Activated T-cell treated with anti-CD3 and anti-CD28 coated beads, Interleukin-2, amount 50 U/mL, for 1 hour (primary cell): Measurements from ENCODE around the gene MYO3A.
"Not testable (repeated sequence)": the region's sequence is repeated elsewhere in the genome, so short reads cannot be mapped to it uniquely, and the experiment has no call there.

Source experiments
- DNase-seq: peaks from one replicate; pipeline ENCODE4 v3.0.0-alpha.2; 2020

The MYO3A gene

GRCh38 chr10:25989951-25990350 lies 55.9 kb downstream of the MYO3A start:
- DNase-seq, result no peak

- DNase-seq, result no peak
Observed at GRCh38 chr10:25999295-25999981, 65.4 kb downstream of the MYO3A start.

GRCh38 chr10:26000971-26001370 lies 66.9 kb downstream of the MYO3A start:
- no peak for DNase-seq

DNA sequence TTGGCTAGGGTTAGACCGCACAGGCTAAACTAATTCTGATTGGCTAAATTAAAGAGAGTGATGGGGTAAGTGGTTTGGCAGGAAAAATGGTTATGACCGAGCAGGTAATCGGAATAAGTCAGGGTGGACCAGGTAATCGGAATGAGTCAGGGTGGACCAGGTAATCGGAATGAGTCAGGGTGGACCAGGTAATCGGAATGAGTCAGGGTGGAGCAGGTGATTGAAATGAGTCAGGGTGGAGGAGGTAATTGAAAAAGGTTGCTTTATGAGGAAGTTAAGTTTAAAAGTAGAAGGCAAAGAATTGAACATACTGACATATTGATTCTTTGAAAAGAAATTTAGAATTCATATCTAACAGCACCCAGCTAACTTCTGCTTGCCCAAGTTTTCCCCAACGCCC lies 68.4 kb downstream of the MYO3A start:
- DNase-seq, result not testable (repeated sequence)

DNA sequence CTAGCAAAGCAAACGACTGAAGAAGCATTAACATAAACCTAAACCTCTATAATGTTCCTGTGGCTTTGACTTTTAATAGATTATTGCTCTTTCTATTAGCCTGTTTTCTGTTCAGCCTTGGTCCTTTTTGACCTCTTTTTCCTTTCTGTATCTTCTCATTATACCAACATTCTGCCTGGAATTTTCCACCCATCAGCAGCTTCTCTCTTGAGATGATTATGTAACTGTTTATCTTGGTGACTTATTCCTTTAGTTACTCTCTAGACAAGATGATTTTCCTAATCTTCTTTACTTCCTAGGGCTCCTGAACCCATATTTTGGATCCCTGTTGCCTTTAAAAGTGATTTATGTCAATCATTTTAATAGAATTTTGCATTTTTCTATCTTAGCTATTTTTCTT lies 81.1 kb downstream of the MYO3A start:
- DNase-seq, result no peak

- no peak for DNase-seq
Observed at GRCh38 chr10:26022831-26023230, 88.8 kb downstream of the MYO3A start.

DNA sequence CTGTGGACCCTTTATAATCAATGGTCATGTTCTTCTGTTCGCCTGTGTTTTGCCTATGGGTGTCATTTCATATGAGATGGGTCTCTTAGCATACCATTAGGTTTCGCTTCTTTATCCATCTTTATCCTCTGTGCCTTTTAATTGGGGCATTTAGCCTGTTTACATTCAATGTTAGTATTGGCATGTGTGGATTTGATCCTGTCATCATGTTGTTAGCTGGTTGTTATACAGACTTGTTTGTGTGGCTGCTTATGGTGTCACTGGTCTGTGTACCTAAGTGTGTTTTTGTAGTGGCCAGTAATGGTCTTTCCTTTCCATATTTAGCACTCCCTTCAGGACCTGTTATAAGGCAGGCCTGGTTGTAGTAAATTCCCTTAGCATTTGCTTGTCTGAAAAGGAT lies 90.3 kb downstream of the MYO3A start:
- DNase-seq, result no peak

DNA sequence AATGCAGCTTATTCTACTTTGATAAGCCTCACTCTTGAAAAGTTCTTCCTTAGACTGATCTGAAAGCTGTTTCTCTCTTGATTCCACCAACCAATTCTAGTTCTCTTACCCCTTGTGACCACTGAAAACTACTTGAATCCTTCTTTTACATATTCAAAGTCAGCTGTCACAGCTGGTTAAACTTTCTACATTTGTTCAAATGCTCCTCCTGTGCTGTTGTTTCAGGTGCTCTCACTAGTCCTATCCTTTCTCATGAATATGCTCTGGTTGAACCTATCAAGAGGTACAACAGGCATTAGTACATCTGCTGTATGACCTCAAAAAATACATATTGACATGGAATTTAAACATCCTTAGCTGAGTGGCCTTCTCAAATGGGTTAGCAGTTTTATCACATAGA lies 91.5 kb downstream of the MYO3A start:
- DNase-seq, result no peak

GRCh38 chr10:26029858-26030257 lies 95.8 kb downstream of the MYO3A start:
- no peak for DNase-seq

DNA sequence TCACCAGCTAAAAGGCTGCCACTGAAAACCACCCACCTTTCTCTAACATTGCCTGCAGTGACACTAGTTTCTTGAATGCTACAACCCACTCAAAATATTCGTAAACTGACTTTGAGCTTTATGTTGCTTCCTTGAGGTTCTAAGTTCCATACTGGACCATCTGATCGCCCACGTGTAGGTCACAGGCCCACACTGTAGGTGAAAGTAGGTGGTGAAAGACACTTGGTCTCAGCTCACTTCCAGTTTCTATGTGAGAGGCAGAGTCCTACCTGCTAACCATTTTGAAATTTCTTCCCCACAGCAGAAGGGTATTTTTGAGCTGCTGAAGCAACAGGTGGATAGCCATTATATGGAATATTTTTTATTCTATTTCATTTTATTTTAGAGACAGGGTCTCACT lies 97.3 kb downstream of the MYO3A start:
- no peak for DNase-seq

DNA sequence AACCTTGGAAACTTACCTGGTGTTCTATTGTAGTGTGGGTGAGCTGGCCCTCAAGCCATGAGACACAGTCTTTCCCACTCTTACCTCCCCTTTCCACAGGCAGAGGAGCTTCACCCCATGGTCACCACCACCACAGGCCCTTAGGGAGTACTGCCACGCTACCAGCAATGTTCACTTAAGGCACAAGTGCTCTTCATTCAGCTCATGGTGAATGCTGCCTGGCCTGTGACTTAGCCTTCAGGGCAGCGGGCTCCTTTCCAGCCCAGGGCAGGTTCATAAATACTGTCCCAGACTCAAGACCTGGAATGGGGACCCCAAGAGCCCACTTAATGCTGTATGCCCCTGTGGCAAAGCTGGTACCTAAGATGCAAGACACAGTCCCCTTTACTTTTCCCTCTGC lies 109.4 kb downstream of the MYO3A start:
- no peak for DNase-seq

GRCh38 chr10:26044141-26044749 lies 110.2 kb downstream of the MYO3A start:
- DNase-seq, result no peak

DNA sequence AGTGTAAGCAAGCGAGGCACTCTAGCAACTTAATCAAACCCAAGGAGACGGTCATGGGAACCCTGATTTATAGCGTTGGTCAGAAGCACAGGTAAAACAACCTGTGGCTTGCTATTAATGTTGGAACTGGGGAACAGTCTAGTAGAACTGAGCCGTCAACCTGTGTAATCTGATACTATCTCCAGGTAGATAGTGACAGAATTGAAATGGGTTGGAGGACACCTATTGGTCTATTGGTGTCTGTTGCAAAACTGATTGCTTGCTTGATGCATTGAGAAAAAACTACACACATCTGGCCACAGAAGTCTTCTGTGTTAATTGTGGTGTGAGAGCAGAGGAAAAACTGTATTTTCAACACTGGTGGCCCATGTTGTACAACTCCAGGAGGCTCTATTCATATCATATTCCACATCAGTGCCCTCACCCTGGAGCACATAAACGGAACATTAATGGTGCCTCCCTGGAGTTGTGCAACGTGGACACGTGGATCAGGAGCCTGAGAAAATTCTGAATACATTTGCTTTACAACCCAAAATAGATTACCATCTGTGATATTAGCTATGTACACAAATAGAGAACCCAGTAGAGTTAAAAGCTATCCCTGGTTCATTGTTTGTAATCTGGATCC lies 112.2 kb downstream of the MYO3A start:
- no peak for DNase-seq

- no peak for DNase-seq
Observed at GRCh38 chr10:26048756-26049155, 114.7 kb downstream of the MYO3A start.

DNA sequence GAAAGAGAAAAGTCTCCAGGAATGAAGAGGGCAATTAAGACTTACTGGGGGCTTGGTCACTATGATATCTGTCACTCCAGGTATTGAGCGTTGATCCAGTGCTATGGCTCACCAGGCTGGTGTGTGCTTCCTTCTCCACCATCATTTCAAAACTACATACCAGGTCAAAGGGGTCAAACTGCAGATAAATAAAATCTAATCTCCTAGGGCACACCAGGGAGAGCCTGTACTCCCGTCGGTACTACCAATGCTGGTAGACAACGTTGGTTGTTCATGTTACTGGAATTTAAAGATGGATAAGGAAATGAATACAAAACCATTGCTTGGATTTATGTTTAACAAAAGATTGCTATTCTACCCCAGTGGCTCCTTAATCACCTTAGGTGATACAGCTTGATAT lies 118.3 kb downstream of the MYO3A start:
- DNase-seq, result no peak

DNA sequence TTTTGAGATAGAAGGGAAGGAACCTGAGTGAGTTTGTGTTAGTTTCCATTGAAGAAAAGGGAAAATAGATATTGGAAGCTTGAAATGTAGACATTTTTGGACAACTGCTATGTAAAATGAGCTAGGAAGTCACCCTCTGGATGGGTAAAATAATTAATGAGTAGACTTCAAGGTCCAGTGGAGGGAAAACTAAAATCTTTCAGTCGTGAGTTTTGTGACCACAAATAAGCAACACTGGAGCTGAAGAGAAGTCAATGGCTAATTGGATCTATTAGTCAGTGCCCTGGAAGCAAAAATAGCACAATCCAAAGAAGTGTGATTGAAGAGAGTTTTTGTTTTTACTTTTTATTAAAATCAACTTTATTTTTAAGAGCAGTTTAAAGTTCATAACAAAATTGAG lies 123.4 kb downstream of the MYO3A start:
- no peak for DNase-seq

DNA sequence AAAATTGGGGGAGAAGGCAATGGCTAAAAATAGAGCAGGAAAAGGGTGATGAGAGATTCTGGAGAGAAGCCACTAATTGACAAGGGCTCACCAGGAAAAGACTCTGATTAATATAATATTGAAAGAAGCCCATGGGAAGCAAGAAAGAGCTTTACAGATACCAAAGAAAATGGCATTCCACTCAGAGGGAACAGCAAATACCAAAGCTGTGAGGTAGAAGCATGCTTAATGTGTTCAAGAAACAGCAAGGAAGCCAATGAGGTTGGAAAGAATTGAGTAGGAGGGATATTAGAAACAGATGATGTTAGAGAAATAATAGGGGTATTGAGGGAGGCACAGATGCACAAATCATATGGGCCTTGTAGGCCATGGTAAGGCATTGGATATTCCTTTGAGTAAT lies 130.1 kb downstream of the MYO3A start:
- no peak for DNase-seq

DNA sequence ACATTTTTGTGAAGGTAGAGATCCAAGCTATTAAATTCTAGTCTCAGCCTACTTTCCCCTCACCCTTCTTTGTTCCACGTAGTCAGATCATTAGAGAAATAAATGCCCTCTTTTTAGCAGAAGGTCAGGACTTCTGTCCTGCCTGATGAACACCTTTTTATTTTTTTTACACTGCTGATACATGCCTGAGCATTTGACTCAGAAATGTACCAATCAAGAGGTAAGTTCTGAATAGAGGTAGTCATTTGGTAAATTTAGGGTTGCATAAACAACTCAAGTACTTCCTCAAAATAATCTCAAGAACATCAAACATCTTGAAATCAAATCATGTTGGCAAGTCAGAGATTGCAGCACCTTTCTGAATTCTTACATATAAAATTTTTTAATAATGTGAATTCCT lies 133.7 kb downstream of the MYO3A start:
- DNase-seq, result no peak

DNA sequence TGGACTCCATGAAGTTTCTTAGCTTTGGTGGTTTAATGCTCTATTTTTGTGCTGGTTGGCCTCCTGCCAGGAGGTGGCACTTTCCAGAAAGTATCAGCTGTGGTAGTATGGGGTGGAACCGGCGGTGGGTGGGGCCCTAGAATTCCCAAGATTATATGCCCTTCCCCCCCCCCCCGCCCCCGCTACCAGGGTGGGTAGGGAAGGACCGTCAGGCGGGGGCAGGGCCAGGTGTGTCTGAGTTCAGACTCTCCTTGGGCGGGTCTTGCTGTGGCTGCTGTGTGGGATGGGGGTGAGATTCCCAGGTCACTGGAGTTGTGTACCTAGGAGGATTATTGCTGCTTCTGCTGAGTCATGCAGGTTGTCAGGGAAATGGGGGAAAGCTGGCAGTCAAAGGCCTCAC lies 146.9 kb downstream of the MYO3A start:
- not testable (repeated sequence) for DNase-seq

DNA sequence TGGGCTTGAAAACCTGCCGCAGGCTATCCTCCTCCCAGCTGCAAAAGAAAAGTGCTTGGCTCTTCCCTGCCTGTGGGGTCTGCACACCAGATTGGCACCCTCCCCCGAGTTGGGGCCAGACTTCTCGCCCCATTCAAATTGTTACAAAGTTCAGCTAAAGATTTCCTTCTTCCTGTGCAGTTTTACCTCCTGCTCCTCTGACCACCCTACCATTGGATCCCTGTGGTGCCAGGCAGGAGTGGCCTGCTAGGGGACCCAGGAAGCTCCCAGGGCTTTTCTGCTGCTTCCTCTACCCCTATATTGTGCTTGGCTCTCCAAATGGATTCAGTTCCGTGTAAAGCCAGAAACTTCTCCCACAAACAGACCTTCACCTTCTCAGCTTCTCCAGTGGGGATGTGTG lies 147.4 kb downstream of the MYO3A start:
- no peak for DNase-seq

DNA sequence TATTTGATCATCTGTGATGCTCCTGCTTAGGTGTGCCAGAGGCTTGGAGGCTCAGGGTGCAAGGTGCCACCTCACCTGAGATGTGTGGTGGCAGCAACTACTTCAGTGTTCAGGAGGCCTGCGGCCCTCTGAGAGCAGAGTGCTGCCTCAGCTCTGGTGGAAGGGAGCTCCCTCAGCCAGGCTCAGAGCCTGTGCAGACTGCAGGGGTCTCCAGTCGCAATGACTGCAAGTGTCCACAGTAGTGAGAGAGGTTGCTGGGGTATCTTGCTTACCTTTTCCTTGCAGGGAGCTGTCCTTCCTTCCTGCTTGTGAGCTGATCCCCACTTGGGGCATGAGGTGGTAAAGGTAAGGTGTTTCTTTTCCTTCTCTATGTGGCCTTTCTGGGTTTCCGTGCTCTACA lies 151.5 kb downstream of the MYO3A start:
- DNase-seq, result no peak

- DNase-seq, result no peak
Observed at GRCh38 chr10:26087666-26088065, 153.6 kb downstream of the MYO3A start.

DNA sequence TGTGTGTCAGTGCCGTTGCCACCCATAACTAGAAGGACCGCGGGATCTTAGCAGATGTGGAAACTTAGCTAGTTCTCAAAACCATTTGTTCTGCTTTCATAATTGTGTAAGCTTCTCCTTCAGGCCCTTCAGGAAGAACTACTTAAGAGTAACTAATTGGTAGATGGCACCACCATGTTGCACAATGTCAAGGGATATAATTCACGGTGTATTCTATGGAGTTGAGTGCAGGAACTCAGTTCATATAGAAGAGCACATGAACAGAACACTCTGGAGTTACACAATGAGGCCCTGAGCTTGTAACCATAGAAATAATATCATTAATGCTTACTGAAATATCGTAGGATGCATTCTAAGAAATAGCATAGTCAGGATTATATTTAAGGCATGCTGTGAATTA lies 156.0 kb downstream of the MYO3A start:
- no peak for DNase-seq

- DNase-seq, result no peak
Observed at GRCh38 chr10:26090762-26091161, 156.7 kb downstream of the MYO3A start.

- DNase-seq, result no peak
Observed at GRCh38 chr10:26093229-26093628, 159.2 kb downstream of the MYO3A start.
